ENCODE results near the gene ANTXR1.
"Not testable (repeated sequence)": the region's sequence is repeated elsewhere in the genome, so short reads cannot be mapped to it uniquely, and the experiment has no call there.

Gene ANTXR1

DNA sequence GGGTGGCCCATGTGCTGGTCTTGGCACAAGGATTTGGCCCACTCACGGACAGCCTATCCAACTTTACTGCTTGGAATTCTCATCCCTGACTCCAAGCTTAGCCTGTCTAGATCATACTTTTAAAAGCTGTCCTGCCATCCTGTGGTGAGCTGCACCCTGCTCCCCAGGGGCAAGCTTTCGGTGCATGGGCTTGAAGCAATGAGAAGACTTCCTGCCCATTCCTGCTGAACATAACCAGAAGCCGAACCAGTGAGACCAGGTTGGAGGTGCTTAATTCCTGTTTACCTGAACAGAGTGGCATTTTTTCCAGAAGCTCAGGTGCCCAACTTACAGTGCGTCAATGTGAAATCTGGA is 154.5 kb downstream of the ANTXR1 start:
- DNase-seq: no peak

DNA sequence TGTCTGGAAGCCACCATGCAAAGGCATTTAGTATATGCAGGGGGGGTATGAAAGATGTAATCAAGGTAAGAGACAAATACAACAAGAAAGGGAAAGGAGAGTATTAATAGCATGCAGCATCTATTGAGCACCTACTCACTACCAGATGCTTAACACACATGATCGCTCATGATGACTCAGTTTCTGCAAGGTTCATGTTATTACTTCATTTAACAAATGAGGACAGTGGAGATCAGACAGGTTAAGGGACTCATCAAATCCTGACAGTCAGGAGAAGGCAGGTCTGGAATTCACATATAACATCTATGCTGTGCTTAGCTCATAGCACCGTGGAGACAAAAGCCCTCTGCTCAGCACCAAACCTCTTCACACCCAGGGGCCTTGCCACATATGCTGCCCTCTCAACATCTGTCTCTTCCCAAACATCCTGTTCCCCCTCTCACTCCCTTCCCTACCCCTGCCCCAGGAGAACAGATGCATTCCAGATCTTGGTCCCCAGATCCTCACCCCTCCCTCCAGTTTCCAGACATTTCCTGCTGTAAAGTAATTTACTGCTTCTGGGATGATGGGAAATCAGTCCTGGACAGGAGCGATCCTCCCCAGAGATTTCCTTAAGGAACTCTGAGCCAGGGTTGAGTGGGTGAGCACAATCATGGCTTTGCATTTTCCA is 155.3 kb downstream of the ANTXR1 start:
- DNase-seq: no peak

DNA sequence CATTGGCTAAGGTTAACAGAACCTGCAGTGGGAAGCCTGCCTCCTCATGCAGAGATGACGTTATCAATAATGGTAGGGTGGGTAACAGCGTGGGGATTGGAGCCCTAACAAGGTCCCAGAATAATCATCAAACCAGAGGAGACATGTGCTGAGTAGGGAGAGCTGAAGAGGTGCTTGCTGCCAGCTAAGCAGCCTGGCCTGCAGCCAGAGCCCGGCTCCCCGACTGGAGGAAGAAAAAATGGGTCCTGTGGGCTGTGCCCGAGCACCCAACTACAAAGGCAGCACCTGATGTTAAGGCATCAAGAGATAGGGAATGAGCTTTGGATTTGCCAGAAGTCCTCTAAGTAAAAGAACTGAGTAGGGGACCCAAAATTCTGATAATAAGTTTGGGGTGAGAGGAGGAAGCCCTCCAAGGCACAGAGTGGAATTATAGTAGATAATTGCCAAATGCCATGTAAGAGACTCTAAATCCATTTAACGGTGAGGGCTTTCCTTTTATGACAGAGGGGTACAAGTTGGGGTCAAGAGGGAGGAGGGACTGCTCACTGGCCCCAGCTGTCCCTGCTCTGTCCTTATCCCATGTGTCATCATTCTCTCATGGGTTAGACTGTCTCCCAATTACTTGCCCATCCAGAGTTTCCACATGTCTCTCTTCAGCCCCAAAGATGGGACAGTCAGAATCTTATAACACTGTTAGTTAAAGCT is 156.1 kb downstream of the ANTXR1 start:
- no peak for DNase-seq

DNA sequence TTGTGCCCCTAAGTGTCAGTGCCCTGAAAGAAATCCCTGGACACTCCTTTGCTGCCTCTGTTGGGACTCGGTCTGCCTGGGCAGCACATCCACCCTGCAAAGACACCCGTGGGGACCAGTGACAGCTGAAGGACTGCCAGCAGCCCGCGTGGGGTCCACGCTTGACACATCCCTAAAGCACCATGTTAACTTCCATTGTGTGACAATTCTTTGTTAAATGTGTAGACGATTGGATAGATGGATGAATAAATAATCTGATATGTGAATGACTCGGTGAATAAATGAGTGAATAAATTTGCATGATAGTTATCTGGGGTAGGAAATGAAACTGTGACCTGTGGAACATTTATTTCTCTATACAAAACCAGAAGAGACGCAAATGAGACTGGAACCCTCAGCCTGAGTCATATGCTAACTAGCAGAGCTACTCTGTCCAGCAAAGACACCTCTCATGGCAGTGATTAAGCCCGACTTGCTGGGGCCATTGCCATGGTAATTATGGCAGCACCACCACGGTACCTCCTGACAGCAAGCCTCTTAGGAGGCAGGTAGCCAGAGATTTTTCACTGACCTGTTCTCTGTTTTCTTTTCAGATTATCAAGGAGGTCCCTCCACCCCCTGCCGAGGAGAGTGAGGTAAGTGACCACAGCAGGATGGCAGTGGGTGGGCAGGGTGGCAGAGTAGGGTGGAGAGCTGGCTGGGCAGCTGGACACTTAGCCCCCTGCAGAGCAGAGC is 156.8 kb downstream of the ANTXR1 start:
- no peak for DNase-seq

DNA sequence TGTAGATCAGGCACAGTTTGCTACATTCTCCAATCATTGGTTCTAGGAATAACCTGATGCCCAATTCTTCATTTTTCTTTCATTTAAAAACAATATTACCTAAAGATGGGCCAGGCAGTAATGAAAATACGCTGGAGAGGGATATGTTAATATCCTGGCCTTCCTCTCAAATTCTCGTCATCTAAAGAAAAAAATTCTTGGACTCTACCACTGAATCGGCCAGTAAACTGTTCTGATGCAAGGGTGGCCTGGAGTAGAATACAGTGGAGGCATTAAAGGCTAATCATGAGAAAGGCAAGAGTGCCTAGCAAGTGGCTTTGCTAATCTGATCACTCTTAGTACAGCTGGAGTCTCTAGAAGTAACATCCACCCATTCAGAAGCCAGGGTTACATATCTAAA is 157.7 kb downstream of the ANTXR1 start:
- no peak for DNase-seq

DNA sequence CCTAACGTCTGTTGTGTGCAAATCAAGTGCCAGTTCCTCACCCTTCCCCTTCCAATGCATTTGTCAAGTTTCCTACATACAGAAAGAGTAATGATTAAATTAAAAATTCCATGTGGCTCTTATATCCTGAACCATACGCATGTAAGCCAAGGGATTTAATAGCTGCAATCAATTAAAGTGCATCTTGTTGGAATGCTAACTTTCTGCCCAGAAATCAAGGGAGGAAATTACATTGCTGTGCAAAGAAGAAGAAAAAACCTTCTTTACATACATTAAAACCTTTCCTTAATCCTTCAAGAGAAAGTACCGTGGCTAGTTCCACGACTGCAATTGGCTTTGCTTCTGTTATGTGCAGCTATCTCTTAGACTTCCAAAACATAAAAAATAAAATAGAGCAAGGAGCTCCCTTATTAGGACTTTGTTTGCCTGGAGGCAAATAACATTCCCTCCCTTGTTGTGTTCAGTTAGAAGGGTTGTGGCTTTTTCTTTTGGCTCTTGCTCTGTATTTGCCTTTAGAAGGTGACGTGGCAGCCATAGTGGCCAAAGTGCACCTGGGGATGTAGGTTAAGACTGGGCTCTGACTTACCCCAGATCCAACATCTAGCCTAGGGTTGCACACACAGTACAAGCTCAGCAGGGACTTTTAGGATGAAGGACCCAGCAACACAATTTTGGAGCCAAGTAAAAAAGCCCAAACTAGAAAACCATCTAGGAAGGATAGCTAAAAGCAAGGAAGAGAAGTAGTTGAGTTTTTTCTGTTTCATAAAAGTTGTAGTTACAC is 158.3 kb downstream of the ANTXR1 start:
- DNase-seq: no peak

DNA sequence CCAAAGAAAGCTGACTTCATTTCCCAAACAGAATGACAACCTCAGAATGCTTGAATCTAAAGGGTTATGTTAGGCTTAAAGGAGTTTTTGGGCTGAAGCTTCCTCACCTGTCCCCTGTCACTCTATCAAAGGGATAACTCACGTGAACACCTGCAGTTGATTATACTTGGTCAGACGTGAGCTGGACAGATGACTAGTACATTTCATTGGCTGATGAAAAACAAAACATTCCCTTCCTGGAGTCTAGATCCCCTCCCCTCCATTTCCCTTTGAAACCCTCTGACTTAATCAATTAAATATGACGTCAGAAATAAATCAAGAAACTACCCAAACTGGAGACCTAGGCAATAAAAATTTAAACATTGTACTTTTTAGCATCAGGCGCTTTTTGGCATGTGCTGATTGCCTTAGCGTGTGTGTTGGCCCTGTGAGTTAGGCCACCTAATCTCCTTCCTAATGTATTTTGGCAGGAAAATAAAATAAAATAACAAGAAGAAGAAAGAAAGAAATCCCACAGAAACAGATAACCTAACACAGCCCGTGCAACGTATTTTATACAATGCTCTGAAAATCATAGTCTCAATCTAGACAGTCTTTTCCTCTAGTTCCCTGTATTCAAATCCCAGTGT is 159.0 kb downstream of the ANTXR1 start:
- DNase-seq: no peak

DNA sequence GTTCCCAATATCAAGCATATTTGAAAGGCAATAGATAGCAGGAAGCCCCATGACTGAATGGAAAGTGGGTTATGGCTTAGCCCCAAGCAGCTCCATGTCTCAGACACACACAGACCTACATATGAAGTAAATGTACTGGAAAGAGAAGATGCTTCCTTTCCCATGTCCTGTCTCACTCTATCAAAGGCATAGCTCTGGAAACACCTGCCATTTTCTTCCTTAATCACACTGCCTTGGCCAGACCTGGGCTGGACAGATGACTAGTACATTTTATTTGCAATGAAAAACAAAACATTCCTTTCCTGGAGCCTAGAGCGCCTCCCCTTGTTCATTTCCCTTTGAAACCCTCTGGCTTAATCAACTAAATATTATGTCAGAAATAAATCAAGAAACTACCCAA is 160.7 kb downstream of the ANTXR1 start:
- no peak for DNase-seq

DNA sequence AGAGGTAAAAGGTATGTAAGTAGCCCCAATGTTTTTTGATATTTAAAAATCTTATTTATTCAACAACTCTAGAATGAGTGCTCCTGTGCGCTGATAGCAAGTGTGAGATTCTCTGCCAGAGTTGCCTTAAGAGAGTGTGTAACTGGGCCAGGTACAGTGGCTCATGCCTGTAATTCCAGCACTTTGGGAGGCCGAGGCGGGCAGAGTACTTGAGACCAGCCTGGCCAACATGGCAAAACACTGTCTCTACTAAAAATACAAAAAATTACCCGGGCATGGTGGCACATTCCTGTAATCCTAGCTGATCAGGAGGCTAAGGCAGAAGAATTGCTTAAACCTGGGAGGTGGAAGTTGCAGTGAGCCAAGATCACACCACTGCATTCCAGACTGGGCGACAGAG is 161.2 kb downstream of the ANTXR1 start:
- DNase-seq: not testable (repeated sequence)

DNA sequence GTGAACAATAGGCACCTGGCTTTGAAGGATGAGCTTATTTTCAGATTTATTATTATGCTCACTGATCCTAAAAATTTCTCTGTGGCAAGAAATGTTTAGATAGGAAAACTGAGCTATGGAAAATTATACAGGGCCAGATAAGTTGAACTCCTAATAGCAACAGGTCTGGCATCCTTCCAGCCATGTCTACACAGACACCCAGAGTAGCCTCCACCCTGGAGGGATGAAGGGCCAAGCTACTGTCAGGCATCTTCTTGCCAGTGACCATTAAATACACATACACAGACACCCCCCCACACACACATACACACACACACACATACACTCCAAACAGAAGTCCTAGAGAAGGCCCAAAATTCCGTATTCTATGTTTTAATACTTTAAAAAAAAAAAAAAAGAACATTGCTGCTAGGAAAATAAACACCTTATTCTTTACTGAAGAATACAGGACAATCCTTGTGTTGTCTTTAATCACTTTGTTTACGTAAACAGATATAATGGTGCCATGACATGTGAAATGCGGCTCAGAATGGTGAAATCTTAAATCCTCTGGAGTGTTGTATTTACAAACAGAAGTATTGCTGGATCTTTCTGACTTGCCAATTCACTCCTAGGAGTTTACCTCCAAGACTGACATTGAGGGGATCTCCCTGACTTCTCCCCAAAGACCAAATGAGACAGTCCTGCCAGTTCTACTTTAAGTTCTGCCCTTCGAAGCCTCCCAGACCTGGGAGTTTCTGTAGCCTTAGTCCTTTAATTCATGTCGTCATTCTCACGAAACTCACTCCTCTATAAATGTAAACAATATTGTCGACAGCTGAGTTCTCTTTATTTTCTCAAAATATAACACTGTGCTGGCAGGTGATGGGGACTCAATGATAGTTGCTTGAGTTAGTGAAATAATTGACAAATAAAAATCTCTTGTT is 163.1 kb downstream of the ANTXR1 start:
- no peak for DNase-seq

DNA sequence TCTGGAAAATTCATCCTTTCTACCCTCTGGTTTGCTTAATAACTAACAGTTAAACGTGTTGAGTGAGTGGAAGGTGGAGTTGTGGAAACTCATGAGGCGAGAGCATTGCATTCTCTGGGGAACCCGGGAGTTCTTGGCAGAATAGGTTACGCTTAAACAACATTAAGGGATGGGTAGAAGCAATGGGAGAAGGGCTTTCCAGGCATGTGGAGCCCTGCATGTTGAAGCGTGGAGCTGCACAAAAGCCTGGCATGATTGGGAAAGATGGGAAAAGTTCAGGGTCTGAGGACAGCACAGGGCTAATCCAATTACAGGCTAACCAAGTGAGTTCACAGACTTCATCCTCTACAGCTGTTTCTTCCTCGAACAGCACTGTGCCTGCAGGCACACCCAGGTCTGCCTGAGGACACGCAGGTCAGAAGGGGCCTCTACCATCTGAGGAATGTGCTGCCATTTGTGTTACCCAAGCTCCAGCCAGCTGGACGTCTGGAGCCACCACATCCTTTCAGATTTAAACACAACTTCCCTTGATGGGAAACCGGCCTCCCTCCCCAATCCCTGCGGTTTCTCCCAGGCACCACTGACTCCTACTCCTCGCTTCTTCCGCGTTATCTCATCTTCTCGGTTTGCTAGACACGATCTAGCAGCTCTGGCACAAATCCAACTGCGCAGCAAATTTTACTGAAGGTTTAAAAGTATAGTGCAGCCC is 164.2 kb downstream of the ANTXR1 start:
- DNase-seq: no peak

DNA sequence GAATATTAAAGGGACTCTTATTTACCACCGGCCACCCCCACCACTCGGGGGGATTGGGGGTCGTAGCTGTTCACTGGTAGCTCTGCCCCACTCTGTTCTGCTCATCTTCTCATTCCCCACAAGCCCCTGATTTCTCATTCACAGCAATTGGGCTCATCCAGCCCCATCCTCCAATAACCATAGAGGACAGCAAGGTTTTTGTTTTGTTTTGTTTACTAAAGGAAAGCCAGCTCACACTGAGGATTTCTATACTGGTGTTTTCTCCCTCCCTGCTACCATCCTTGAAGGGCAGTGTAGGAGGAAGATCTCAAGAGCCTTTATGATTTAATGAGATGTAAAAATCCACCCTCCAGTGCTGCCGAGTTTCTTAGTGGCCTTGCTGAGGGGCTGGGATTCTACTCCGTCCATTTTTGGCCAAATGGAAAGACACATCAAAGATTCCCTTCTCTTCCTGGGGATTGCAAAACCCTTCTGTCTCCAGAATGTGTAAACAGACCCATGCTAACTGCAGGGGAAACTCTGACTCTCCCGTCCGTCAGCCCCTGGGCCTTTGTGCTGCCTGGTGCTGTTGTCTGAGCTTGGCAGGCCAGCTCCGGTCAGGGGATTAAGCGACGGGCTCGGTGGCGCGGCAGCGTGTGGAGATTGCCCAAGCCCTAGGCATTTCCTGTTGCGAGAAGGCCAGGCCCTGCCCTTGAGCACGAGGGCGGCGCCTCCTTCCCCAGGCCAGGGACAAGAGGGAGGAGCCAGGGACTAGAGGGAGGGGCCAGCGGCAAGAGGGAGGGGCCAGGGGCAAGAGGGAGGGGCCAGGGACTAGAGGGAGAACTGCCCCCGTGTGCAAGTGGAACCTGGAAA is 165.0 kb downstream of the ANTXR1 start:
- DNase-seq: no peak

DNA sequence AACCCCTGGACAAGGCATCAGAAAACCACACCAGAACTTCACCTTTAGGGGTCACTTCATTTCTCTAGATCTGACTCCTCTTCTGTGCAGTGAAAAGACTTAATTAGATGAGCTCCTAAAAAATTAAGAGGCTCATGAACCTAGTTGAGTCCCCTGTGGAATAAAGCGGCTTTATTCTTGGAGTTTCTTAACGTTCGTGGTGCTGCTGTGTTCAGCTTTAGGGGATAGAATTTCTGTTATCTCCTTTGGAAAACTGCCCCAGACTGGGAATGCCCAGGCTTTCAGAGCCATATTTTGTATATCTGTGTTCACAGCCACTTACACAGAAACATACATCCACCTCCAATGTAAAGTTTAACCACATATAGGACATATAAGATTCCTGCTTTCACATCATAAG is 165.8 kb downstream of the ANTXR1 start:
- DNase-seq: no peak

DNA sequence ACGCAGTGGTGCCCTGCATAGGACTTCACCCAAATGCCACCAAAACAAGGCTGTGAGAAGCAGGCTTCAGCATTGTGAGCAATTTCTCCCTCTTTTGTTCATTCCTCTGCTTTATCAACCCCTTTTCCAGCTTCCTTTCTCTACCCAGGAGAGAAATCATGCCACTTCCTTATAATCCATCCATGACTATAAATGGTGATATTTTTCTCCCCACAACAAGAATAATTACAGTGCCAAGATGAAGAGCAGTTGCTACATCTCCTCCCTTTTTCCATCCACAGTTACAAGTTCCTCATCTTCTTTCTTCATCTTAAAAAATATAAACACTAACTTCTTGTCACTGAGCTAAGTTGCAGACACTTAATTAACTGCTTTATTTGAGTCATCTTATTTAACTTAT is 167.2 kb downstream of the ANTXR1 start:
- no peak for DNase-seq

DNA sequence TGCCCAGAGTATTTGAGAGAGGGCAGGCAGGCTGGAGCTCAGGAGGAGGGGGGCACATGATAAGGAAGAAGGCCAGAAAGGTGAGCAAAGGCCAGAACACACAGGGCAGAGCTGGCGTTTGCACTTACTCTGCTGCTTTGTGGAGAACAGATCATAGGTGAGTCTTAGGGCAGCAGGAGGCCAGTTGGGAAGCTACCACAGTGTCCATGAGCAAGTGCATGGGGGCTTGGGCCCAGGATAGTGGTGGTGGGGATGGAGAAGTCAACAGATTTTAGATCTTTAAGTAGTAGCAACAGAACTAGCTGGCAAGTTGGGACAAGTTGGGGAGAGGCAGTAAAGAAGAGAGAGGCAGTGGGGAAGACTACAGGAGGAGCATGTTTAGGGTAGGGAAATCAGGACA is 168.0 kb downstream of the ANTXR1 start:
- DNase-seq: no peak

DNA sequence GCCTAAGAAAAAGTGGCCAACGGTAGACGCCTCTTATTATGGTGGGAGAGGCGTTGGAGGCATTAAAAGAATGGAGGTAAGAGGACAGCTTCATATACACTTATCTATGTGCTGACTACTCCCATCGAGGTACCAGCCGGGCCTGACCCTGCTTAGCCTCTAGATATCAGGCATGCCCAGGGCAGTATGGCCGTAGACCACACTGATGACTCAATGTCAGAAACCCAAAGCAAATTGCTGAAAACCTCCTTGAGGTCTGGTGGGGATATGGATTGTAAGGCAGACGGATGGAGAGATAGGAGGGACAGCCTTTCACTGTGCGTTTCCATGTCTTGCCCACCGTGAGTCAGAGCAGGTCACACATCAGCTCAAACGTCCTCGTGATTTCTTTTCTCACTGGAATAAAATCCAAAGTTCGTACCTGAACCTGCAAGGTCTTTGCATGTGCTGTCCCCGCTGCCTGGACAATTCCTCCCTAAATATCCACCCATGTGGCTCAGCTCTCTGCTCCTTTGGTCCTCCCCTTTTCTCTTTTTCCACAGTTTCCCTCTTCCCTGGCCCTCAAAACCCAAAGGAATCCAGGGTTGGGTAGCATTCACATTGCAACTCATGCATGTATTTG is 168.9 kb downstream of the ANTXR1 start:
- no peak for DNase-seq

DNA sequence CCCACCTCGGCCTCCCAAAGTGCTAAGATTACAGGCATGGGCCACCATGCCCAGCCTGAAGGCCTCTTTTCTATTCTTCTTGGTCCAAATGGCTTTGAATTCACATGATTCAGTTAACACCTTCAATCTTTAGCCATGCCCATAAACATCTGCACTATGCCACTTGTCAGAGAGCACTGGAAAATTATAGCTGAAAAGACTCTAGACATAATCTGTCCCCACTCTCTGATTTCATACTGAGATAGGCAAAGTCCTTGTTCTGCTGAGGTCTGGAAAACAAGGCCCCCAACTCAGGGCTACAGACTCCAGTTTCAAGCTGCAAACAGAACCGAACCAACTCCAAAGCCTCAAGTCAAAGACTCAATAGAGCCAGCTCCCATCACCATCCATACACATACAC is 170.7 kb downstream of the ANTXR1 start:
- DNase-seq: no peak

DNA sequence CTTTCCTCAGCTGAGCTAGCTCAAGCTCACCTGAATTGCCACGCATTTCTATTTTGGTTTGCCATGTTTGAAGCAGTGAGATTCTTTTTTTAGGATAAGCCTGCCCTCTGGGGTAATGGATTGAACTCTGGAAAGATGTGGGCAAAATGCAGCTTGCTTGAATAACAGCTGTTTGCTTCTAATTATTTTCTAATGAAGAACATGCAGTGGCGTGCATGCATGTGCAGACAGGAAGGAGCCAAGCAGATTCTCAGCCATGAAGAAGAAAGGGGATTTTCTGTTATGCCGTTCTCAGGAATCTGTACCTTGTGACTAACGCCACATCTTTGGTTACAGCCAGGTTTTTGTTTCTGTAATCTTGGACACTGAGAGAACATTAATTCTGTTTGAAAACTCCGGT is 171.2 kb downstream of the ANTXR1 start:
- no peak for DNase-seq

DNA sequence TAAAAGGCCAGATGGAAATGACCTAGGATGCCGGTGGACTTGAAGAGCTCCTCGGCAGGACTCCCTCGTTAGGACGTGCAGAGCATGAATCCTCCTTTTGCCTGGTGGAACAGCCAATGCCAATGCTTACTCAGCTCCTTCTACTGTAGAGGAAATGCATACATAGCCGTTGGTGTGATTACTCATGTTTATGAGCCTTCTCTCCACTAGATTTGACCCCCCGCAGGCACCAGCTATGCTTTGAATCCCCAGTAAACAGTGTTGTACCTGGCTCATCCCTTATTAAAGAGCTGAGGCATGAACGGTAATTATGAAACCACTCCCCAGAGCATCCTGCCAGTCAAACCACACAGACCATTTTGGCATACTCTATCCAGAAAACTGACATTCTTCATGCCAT is 172.8 kb downstream of the ANTXR1 start:
- DNase-seq: no peak

DNA sequence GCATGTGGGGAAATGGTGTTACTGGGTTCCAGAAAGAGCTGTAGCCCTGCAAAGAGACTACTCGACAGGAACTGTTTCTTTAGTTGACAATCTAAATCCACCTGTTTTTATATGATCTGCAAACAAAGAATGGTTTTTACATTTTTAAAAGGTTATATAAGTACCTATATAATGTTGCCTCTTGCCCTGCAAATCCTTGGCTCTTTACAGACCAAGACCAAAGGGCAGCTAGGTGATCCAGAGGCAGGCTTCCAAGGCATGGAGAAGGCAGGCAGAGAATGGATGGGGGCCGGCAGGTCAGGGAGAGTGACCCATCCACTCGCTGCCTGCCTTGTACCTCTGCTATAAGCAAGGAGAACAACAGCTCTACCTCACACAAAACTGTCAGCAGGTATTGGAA is 173.6 kb downstream of the ANTXR1 start:
- DNase-seq: no peak

All from CD4-positive, alpha-beta T cell treated with Interleukin-6 for 4 hours (primary cell).